HUES64 (cell line): ENCODE data around the gene EVI5.
"Not testable (repeated sequence)": the region's sequence is repeated elsewhere in the genome, so short reads cannot be mapped to it uniquely, and the experiment has no call there.

Experiments used
- H3K27ac ChIP-seq: 2 replicates; pipeline ENCODE4 v1.7.0; 2013; ENCODE audit warnings: low read depth, low read length, inconsistent platforms
- H3K27me3 ChIP-seq: 2 replicates; pipeline ENCODE4 v1.6.1; 2013; ENCODE audit warnings: mild to moderate bottlenecking, low read length; ENCODE audit not compliant: insufficient read depth
- H3K36me3 ChIP-seq: 2 replicates; pipeline ENCODE4 v1.6.1; 2013; ENCODE audit warnings: mild to moderate bottlenecking, low read length; ENCODE audit not compliant: insufficient read depth
- H3K4me1 ChIP-seq: 2 replicates; pipeline ENCODE4 v1.6.1; 2013; ENCODE audit warnings: mild to moderate bottlenecking, low read length, moderate library complexity; ENCODE audit not compliant: insufficient read depth
- H3K4me3 ChIP-seq: 2 replicates; pipeline ENCODE4 v1.5.1; 2013; ENCODE audit warnings: mild to moderate bottlenecking, low read length, moderate library complexity
- H3K9ac ChIP-seq: 2 replicates; pipeline ENCODE4 v1.6.1; 2013; ENCODE audit warnings: mild to moderate bottlenecking, low read depth, low read length
- H3K9me3 ChIP-seq: 2 replicates; pipeline ENCODE4 v1.6.1; 2013; ENCODE audit warnings: low read depth, low read length; ENCODE audit not compliant: insufficient read depth
- WGBS: fragments of 150-250, 120-280 bp; methylation state at CpG from one replicate; pipeline ENCODE4 v1.1.7; 2013; ENCODE audit warnings: missing lambda C conversion rate; 5-methylcytosine and 5-hydroxymethylcytosine counted together

EVI5 gene

DNA sequence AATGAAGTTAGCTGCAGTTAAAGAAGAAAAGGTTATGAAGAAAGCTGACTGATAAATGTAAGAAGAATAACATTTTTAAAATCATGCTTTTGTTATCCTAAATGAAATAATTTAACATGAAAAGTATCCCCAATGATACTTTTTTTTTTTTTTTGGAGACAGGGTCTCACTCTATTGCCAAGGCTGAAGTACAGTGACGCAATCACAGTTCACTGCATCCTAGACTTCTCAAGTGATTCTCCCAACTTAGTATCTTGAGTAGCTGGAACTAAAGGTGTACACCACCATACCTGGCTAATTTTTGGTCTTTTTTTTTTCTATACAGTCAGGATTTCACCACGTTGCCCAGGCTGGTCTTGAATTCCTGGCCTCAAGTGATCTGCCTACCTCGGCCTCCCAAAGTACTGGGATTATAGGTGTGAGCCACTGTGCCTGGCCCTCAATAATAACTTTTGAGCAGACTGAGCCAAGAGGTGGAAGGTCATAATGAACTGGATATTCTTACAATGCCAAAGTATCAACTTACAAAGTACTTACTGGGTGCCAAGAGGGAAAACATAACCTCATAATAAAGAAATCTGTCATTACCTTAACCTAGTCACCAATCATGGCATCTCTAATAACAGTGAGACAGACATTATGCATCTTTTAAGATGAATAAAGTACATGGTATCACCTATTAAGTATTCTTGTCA lies 94.5 kb downstream of the EVI5 start:
- no peaks in the 10 kb centered on the region for H3K9me3 ChIP-seq
- H3K9ac ChIP-seq, result no peak overlapping the region
- no peaks in the 10 kb centered on the region for H3K4me1 ChIP-seq
- 95% methylated on average over 3 of the region's 3 CpGs for WGBS
- H3K4me3 ChIP-seq, result no peak overlapping the region
- H3K36me3 ChIP-seq, result peaks cover 35% of the 10 kb centered on the region
- H3K27ac ChIP-seq, result no peak overlapping the region
- no peaks in the 10 kb centered on the region for H3K27me3 ChIP-seq

DNA sequence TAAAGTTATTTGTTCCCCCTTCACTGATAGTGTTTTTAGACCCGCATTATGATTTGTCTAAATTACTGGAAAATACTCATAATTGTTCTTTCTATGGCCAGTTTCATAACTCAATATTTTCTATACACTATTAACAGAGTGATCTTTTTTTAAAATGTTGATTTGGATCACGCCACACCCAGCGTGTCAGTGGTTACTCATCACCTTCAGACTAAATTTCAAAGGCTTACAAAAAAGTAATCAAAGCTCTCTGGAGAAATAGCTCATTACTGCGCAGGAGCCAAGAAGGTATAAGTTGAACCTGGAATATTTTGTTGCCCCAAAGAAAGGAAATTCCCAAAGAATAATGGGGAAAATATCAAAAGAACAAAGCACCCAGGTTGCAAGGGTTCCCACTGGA lies 104.9 kb downstream of the EVI5 start:
- Histone ChIP-seq H3K9me3 (no peaks in the 10 kb centered on the region), H3K4me1 (no peaks in the 10 kb centered on the region), H3K27ac (no peak overlapping the region), H3K27me3 (no peaks in the 10 kb centered on the region), H3K36me3 (peaks cover 8% of the 10 kb centered on the region; the same call in 1 of the 2 replicates), H3K4me3 (no peak overlapping the region), H3K9ac (no peak overlapping the region)
- WGBS, result 96% methylated on average over 3 of the region's 4 CpGs

DNA sequence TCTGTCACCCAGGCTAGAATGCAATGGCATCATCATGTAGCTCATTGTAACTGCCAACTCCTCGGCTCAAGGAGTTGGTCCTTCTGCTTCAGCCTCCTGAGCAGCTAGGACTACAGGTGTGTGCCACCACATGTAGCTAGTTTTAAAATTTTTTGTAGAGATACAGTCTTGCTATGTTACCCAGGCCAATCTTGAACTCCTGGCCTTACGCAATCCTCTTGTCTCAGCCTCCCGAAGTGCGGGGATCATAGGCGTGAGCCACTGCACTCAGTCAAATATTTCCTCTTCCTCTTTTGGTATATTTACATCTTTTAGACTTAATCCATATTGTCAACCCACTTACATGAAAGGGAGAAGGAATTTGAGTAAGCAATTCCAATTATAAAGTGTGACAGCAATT lies 121.1 kb downstream of the EVI5 start:
- no peaks in the 10 kb centered on the region for H3K27me3 ChIP-seq
- H3K4me3 ChIP-seq, result no peak overlapping the region
- no peak overlapping the region for H3K27ac ChIP-seq
- H3K36me3 ChIP-seq, result peaks cover 3% of the 10 kb centered on the region; the same call in 1 of the 2 replicates
- H3K4me1 ChIP-seq, result no peaks in the 10 kb centered on the region
- no peak overlapping the region for H3K9ac ChIP-seq
- H3K9me3 ChIP-seq, result no peaks in the 10 kb centered on the region
- WGBS, result 97% methylated on average over 5 of the region's 5 CpGs

DNA sequence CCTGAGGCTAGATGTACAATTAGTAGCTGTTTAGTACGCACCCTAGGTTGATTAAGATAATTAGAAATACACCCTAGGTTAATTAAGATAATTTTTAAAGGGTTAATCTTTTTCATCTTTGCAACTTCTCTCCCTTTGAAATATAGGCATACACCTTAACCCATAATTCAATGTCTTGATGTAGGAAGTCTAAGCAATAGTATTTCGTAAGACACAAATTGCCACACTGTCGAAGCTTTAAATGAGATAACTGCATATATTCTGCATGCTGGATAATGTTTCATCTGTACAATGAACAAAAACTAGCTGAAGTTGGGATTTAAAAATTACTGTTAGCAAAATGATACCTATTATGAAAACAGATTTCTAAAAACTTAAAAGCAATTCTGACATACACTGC lies 122.9 kb downstream of the EVI5 start:
- no peaks in the 10 kb centered on the region for H3K9me3 ChIP-seq
- no peaks in the 10 kb centered on the region for H3K4me1 ChIP-seq
- peaks cover 3% of the 10 kb centered on the region; the same call in 1 of the 2 replicates for H3K36me3 ChIP-seq
- WGBS, result 100% methylated on average over 3 of the region's 3 CpGs
- no peak overlapping the region for H3K9ac ChIP-seq
- H3K27ac ChIP-seq, result no peak overlapping the region
- H3K27me3 ChIP-seq, result no peaks in the 10 kb centered on the region
- no peak overlapping the region for H3K4me3 ChIP-seq

DNA sequence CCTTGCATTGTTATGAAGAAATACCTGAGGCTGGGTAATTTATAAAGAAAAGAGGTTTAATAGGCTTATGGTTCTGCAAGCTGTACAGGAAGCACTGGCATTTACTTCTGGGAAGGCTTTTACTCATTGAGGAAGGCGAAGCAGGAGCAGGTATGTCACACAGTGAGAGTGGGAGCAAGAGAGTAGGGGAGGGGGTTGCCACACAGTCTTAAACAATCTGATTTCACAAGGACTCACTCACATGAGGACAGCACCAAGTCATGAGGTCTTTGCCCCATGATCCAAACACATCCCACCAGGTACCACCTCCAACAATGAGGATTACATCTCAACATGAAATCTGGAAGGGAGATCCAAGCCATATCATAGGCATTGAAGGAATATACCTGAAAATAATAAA lies 127.2 kb downstream of the EVI5 start:
- 96% methylated on average over 1 of the region's 1 CpG for WGBS
- peaks cover 14% of the 10 kb centered on the region; the same call in 1 of the 2 replicates for H3K9me3 ChIP-seq

DNA sequence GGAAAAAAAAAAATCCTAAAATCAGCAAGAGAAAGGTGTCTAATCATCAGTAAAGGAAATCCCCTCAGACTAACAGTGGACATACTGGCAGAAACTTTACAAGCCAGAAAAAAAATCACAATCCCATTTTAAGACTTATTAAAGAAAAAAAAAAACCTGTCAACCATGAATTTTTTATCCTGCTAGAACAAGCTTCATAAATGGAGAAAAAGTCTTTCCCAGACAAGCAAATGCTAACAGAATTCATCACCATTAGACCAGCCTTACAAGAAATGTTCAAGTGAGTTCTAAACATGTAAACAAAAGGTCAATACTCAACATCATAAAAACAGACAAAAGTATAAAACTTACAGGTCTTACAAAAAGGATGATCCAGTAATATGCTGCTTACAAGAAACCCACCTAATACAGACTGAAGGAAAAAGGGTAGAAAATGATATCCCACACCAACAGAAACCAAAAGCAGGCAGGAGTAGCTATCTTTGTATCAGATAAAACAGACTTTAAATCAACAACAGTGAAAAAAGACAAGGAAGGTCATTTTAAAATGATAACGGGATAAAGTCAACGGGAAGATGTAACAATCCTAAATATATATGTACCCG lies 129.6 kb downstream of the EVI5 start:
- WGBS, result 93% methylated on average over 3 of the region's 3 CpGs
- H3K9me3 ChIP-seq, result peaks cover 14% of the 10 kb centered on the region; the same call in 1 of the 2 replicates

More for the DNA sequence above, 127.2 kb downstream of the EVI5 start:
- H3K4me1 ChIP-seq, result no peaks in the 10 kb centered on the region
- no peak overlapping the region for H3K27ac ChIP-seq
- H3K36me3 ChIP-seq, result no peaks in the 10 kb centered on the region
- H3K9ac ChIP-seq, result no peak overlapping the region
- no peaks in the 10 kb centered on the region for H3K27me3 ChIP-seq
- no peak overlapping the region for H3K4me3 ChIP-seq

DNA sequence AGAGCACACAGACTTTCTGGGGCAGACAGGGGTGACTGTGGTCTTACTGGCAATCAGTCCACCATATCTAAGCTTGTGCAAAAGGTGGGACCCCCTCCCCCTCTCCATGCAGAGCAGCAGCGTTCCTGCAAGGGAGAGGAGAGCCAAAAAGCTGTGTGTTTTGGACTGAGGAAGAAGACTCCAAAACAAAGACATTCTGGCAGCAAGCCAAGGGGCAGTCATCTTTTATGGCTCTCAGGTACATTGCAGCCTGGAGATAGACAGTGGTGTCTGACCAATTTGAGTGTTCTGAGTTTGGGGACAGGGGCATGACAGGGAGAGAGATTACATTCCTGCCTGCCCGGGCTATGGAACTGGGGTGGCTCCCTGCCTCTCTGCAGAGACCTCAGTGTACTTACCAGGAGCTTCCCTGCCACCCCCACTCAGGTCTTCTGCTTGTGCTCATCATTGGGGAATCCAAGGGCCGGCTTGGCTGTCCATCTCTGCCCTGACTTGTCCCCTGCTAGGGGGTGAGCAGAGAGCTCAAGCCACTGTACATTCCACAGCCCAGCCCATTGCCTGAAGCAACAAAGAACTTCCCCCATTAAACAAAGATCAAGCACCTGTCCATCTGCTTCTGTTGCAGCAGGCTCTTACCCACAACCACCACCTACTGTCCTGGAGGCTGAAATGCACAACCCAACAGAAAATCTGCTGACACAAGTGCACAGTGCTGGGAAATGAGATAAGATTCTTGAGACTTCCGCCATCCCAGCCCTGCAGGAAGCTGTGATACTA lies 131.1 kb downstream of the EVI5 start:
- no peak overlapping the region for H3K27ac ChIP-seq
- no peak overlapping the region for H3K9ac ChIP-seq
- WGBS, result 90% methylated on average over 4 of the region's 4 CpGs
- no peaks in the 10 kb centered on the region for H3K27me3 ChIP-seq
- no peaks in the 10 kb centered on the region for H3K4me1 ChIP-seq
- H3K9me3 ChIP-seq, result peaks cover 14% of the 10 kb centered on the region; the same call in 1 of the 2 replicates
- H3K36me3 ChIP-seq, result no peaks in the 10 kb centered on the region
- no peak overlapping the region for H3K4me3 ChIP-seq

More for the DNA sequence above, 129.6 kb downstream of the EVI5 start:
- Histone ChIP-seq H3K4me1 (no peaks in the 10 kb centered on the region), H3K4me3 (no peak overlapping the region), H3K36me3 (no peaks in the 10 kb centered on the region), H3K27ac (no peak overlapping the region), H3K27me3 (no peaks in the 10 kb centered on the region), H3K9ac (no peak overlapping the region)

DNA sequence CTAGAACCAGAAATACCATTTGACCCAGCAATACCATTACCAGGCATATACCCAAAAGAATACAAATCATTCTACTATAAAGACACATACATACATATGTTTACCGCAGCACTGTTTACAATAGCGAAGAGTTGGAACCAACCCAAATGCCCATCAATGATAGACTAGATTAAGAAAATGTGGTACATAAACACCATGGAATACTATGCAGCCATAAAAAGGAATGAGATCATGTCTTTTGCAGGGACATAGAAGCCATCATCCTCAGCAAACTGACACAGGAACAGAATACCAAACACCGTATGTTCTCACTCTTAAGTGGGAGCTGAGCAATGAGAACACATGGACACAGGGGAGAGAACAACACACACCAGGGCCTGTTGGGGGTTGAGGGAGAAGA lies 144.2 kb downstream of the EVI5 start:
- H3K36me3 ChIP-seq, H3K27ac ChIP-seq: not testable (repeated sequence)
- 93% methylated on average over 3 of the region's 3 CpGs for WGBS

DNA sequence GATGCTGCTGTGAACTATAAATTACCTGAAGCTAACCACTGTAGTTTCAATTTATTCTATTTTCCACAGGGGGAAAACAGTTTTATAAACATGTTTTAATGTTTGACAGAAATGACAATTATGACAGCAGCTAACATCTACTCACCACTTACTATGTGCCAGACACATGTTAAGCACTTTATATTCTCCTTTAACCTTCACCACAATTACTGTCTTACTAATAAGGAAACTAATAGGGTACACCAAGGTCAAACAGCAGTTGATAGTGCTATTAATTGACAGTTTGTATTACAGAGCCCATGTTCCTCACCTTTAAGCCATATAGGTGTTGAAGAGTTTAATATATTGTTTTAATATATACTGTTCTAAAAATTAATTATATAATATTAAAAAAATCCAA lies 146.4 kb downstream of the EVI5 start:
- Histone ChIP-seq H3K4me3 (no peak overlapping the region), H3K9ac (no peak overlapping the region), H3K27me3 (no peaks in the 10 kb centered on the region), H3K27ac (no peak overlapping the region), H3K36me3 (peaks cover 8% of the 10 kb centered on the region), H3K9me3 (no peaks in the 10 kb centered on the region), H3K4me1 (no peaks in the 10 kb centered on the region)

More for the DNA sequence above, 144.2 kb downstream of the EVI5 start:
- H3K9me3 ChIP-seq, H3K27me3 ChIP-seq, H3K9ac ChIP-seq, H3K4me1 ChIP-seq, H3K4me3 ChIP-seq: not testable (repeated sequence)

DNA sequence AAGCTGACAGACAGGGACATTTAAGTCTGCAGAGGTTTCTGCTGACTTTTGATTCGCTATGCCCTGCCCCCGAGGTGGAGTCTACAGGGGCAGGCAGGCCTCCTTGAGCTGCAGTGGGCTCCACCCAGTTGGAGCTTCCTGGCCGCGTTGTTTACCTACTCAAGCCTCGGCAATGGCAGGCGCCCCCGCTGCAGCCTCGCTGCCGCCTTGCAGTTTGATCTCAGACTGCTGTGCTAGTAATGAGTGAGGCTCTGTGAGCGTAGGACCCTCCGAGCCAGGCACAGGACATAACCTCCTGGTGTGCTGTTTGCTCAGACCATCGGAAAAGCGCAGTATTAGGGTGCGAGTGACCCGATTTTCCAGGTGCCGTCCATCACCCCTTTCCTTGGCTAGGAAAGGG lies 149.7 kb downstream of the EVI5 start:
- H3K27ac ChIP-seq, H3K36me3 ChIP-seq, H3K4me3 ChIP-seq, H3K4me1 ChIP-seq, H3K9me3 ChIP-seq, H3K27me3 ChIP-seq, H3K9ac ChIP-seq: not testable (repeated sequence)
- WGBS, result 92% methylated on average over 16 of the region's 16 CpGs

DNA sequence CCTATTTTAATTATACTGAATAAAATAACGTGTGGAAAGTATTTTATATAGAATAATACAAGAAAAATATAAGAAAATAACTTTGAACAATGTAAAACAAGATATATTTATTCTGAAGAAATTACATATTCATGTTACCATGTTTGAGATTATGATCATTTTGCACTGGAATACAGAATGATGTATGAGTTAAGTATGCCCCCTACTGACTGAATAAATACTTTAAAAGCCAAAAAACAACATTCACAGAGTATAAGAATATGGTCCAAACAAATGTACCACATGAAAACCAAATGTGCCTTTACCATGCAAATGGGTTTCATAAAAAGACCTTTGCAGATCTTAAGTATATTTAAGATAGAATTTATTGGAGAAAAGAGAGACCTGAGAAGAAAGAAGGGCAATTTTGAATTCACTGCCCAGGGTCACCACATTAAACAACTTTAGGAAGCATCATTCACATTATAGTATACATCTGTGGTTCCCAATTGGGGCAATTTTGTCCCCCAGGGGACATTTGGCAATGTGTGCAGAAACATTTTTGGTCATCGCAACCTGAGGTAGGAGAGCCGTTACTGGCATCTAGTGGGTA lies 161.6 kb downstream of the EVI5 start:
- Histone ChIP-seq H3K4me3 (no peak overlapping the region), H3K27me3 (no peaks in the 10 kb centered on the region)

More for the DNA sequence above, 161.6 kb downstream of the EVI5 start:
- 0 out of 2 replicates have a peak, but pooled peaks cover 5% of the 10 kb centered on the region for H3K36me3 ChIP-seq
- no peaks in the 10 kb centered on the region for H3K4me1 ChIP-seq
- H3K9me3 ChIP-seq, result no peaks in the 10 kb centered on the region
- no peak overlapping the region for H3K9ac ChIP-seq
- 94% methylated on average over 2 of the region's 3 CpGs for WGBS
- no peak overlapping the region for H3K27ac ChIP-seq
